Activated CD4-positive, alpha-beta T cell treated with anti-CD3 and anti-CD28 coated beads, Interleukin-2, Interleukin-4, amounts not matched to agents 100 ng/mL and 50 ng/mL, durations not matched to agents 16 hours and 8 hours (primary cell): Measurements from ENCODE around the gene CRKL.
A peak's percentile ranks its signal among the peaks of the same experiment; 100 is the strongest.
"Not testable (repeated sequence)": the region's sequence is repeated elsewhere in the genome, so short reads cannot be mapped to it uniquely, and the experiment has no call there.

ENCODE experiments used
- DNase-seq: peaks from one replicate; pipeline ENCODE4 v3.0.0-alpha.2; 2020; ENCODE audit warnings: low spot score

Gene CRKL

GRCh38 chr22:20967697-20968211, 50.5 kb downstream of the CRKL start:
- DNase-seq: no peak

- DNase-seq: no peak
Measured at GRCh38 chr22:20968281-20968977, 51.2 kb downstream of the CRKL start.

- no peak for DNase-seq
Measured at GRCh38 chr22:20970939-20971657, 53.9 kb downstream of the CRKL start.

- not testable (repeated sequence) for DNase-seq
Measured at GRCh38 chr22:20972014-20972694, 54.9 kb downstream of the CRKL start.

GRCh38 chr22:20972933-20973577, 55.8 kb downstream of the CRKL start:
- DNase-seq: no peak

GRCh38 chr22:20973634-20974286, 56.6 kb downstream of the CRKL start:
- no peak for DNase-seq

GRCh38 chr22:20974336-20974955, 57.2 kb downstream of the CRKL start:
- DNase-seq: no peak

- no peak for DNase-seq
Measured at GRCh38 chr22:20975541-20976290, 58.5 kb downstream of the CRKL start.

GRCh38 chr22:20976291-20976877, 59.2 kb downstream of the CRKL start:
- no peak for DNase-seq

- no peak for DNase-seq
Measured at GRCh38 chr22:20977019-20977418, 59.8 kb downstream of the CRKL start.

- no peak for DNase-seq
Measured at GRCh38 chr22:20977516-20978170, 60.4 kb downstream of the CRKL start.

GRCh38 chr22:20978419-20978818, 61.2 kb downstream of the CRKL start:
- no peak for DNase-seq

GRCh38 chr22:20979243-20979809, 62.1 kb downstream of the CRKL start:
- DNase-seq: peak; percentile 54

- no peak for DNase-seq
Measured at GRCh38 chr22:20979940-20980453, 62.8 kb downstream of the CRKL start.

- no peak for DNase-seq
Measured at GRCh38 chr22:20980523-20980922, 63.3 kb downstream of the CRKL start.

- no peak for DNase-seq
Measured at GRCh38 chr22:20980938-20981722, 63.9 kb downstream of the CRKL start.

GRCh38 chr22:20981787-20982562, 64.8 kb downstream of the CRKL start, which contains the start of gene LZTR1:
Gene LZTR1, plus strand, starts transcription at chr22:20982297. Its CDS starts 75 bp downstream, at chr22:20982372.
- peak; percentile 76 for DNase-seq
